Measurements from ENCODE around the gene SLC46A1. TPM values are rescaled to one million over a fixed set of nuclear protein-coding genes. Genes with fewer than 3 reads are reported as not detected.

The SLC46A1 gene
- total and polyA plus RNA-seq, 2 donors (not counting 1 experiment from before 2014, with no cell fraction given): 4.6 to 5.1 TPM

GRCh38 chr17:28402844-28403243, 3.2 kb downstream of the SLC46A1 start:
- Histone ChIP-seq H4K20me1 (ENCODE audit: control insufficient read depth, extremely low read depth, insufficient read depth, low read length) (no peaks in the 10 kb centered on the region), H3K79me2 (ENCODE audit: control insufficient read depth, insufficient read depth, low read length) (no peaks in the 10 kb centered on the region), H3K9me3 (ENCODE audit: control insufficient read depth, insufficient read depth, low read depth, low read length) (no peaks in the 10 kb centered on the region), H3K4me2 (ENCODE audit: extremely low read depth, insufficient read depth, low read length) (no peak overlapping the region), H3K36me3 (ENCODE audit: control insufficient read depth, insufficient read depth, low read length) (peaks cover 4% of the 10 kb centered on the region), H3K4me1 (ENCODE audit: control insufficient read depth, extremely low read depth, insufficient read depth, low read length) (peaks cover 4% of the 10 kb centered on the region), H3K27ac (ENCODE audit: insufficient read depth, low read length) (no peak overlapping the region), H3K9ac (ENCODE audit: insufficient read depth, low read length) (no peak overlapping the region), H3K27me3 (ENCODE audit: control insufficient read depth, insufficient read depth, low read length) (no peaks in the 10 kb centered on the region), H2AFZ (ENCODE audit: low read length) (no peak overlapping the region), H3K4me3 (replicated peaks in 1 of 4; ENCODE audit: control extremely low read depth in 1 of 4, insufficient read depth in 1 of 4, low read depth in 3 of 4, low read length in 4 of 4) (no peak overlapping the region)
- TF ChIP-seq CTCF (conservative IDR thresholded peaks at IDR 0.05 in 1 of 2, IDR thresholded peaks at IDR 0.05 in 1 of 2; ENCODE audit: low read depth in 1 of 2, low read length in 2 of 2): no peak
- no peak for DNase-seq (ENCODE audit: low read depth in 2 of 2)

- Histone ChIP-seq H3K27ac (ENCODE audit: insufficient read depth, low read length) (no peak overlapping the region), H3K4me3 (replicated peaks in 1 of 4; ENCODE audit: control extremely low read depth in 1 of 4, insufficient read depth in 1 of 4, low read depth in 3 of 4, low read length in 4 of 4) (no peak overlapping the region), H3K9ac (ENCODE audit: insufficient read depth, low read length) (no peak overlapping the region), H2AFZ (ENCODE audit: low read length) (no peak overlapping the region), H3K9me3 (ENCODE audit: control insufficient read depth, insufficient read depth, low read depth, low read length) (no peaks in the 10 kb centered on the region), H4K20me1 (ENCODE audit: control insufficient read depth, extremely low read depth, insufficient read depth, low read length) (no peaks in the 10 kb centered on the region), H3K27me3 (ENCODE audit: control insufficient read depth, insufficient read depth, low read length) (no peaks in the 10 kb centered on the region), H3K4me2 (ENCODE audit: extremely low read depth, insufficient read depth, low read length) (no peak overlapping the region), H3K4me1 (ENCODE audit: control insufficient read depth, extremely low read depth, insufficient read depth, low read length) (peaks cover 4% of the 10 kb centered on the region), H3K79me2 (ENCODE audit: control insufficient read depth, insufficient read depth, low read length) (no peaks in the 10 kb centered on the region), H3K36me3 (ENCODE audit: control insufficient read depth, insufficient read depth, low read length) (peaks cover 5% of the 10 kb centered on the region)
- DNase-seq (ENCODE audit: low read depth in 2 of 2): no peak
- no peak for TF ChIP-seq CTCF (conservative IDR thresholded peaks at IDR 0.05 in 1 of 2, IDR thresholded peaks at IDR 0.05 in 1 of 2; ENCODE audit: low read depth in 1 of 2, low read length in 2 of 2)
- no peak for TF ChIP-seq EZH2 (IDR thresholded peaks at IDR 0.05; ENCODE audit: low read length, missing control alignments)
Measured at GRCh38 chr17:28402224-28402630, 3.8 kb downstream of the SLC46A1 start.

- Histone ChIP-seq H2AFZ (ENCODE audit: low read length) (no peak overlapping the region), H3K79me2 (ENCODE audit: control insufficient read depth, insufficient read depth, low read length) (no peaks in the 10 kb centered on the region)
Measured at GRCh38 chr17:28399808-28400207, 6.2 kb downstream of the SLC46A1 start.

More at GRCh38 chr17:28399808-28400207, 6.2 kb downstream of the SLC46A1 start:
- no peak overlapping the region for H3K27ac ChIP-seq (ENCODE audit: insufficient read depth, low read length)
- no peak for DNase-seq (ENCODE audit: low read depth in 2 of 2)
- no peak for TF ChIP-seq CTCF (conservative IDR thresholded peaks at IDR 0.05 in 1 of 2, IDR thresholded peaks at IDR 0.05 in 1 of 2; ENCODE audit: low read depth in 1 of 2, low read length in 2 of 2)
- no peak for TF ChIP-seq EZH2 (IDR thresholded peaks at IDR 0.05; ENCODE audit: low read length, missing control alignments)
- peaks cover 7% of the 10 kb centered on the region for H3K36me3 ChIP-seq (ENCODE audit: control insufficient read depth, insufficient read depth, low read length)
- no peaks in the 10 kb centered on the region for H4K20me1 ChIP-seq (ENCODE audit: control insufficient read depth, extremely low read depth, insufficient read depth, low read length)
- no peak overlapping the region for H3K9ac ChIP-seq (ENCODE audit: insufficient read depth, low read length)
- H3K4me1 ChIP-seq (ENCODE audit: control insufficient read depth, extremely low read depth, insufficient read depth, low read length): peaks cover 3% of the 10 kb centered on the region
- H3K4me2 ChIP-seq (ENCODE audit: extremely low read depth, insufficient read depth, low read length): no peak overlapping the region
- no peaks in the 10 kb centered on the region for H3K27me3 ChIP-seq (ENCODE audit: control insufficient read depth, insufficient read depth, low read length)
- no peak overlapping the region for H3K4me3 ChIP-seq (replicated peaks in 1 of 4; ENCODE audit: control extremely low read depth in 1 of 4, insufficient read depth in 1 of 4, low read depth in 3 of 4, low read length in 4 of 4)
- no peaks in the 10 kb centered on the region for H3K9me3 ChIP-seq (ENCODE audit: control insufficient read depth, insufficient read depth, low read depth, low read length)

All from fibroblast of lung (primary cell).